GM21723 (cell line): ENCODE results near the gene TMEM101.
"Not testable (repeated sequence)": the region's sequence is repeated elsewhere in the genome, so short reads cannot be mapped to it uniquely, and the experiment has no call there.

Experiments
- ATAC-seq: cut with Tn5 transposase; IDR thresholded peaks from one replicate; pipeline ENCODE4 v1.9.1; 2021; ENCODE audit warnings: mild to moderate bottlenecking, moderate library complexity; ENCODE audit not compliant: unreplicated experiment

Gene TMEM101

GRCh38 chr17:43975898-43976297 lies 38.9 kb downstream of the TMEM101 start:
- ATAC-seq = no peak

- no peak for ATAC-seq
Measured at GRCh38 chr17:43974382-43975266, 40.1 kb downstream of the TMEM101 start.

- ATAC-seq = not testable (repeated sequence)
Measured at GRCh38 chr17:43972444-43973212, 42.1 kb downstream of the TMEM101 start.

- not testable (repeated sequence) for ATAC-seq
Measured at GRCh38 chr17:43971436-43971835, 43.3 kb downstream of the TMEM101 start.

GRCh38 chr17:43970366-43970765 lies 44.4 kb downstream of the TMEM101 start:
- no peak for ATAC-seq

- ATAC-seq = no peak
Measured at GRCh38 chr17:43967251-43967875, 47.4 kb downstream of the TMEM101 start.

- no peak for ATAC-seq
Measured at GRCh38 chr17:43966276-43966675, 48.5 kb downstream of the TMEM101 start.

- no peak for ATAC-seq
Measured at GRCh38 chr17:43962479-43962878, 52.3 kb downstream of the TMEM101 start.

- ATAC-seq = no peak
Measured at GRCh38 chr17:43961954-43962353, 52.8 kb downstream of the TMEM101 start.

- ATAC-seq = not testable (repeated sequence)
Measured at GRCh38 chr17:43961292-43961691, 53.5 kb downstream of the TMEM101 start.
